Skeletal muscle tissue (tissue), 4 donors: ENCODE measurements around the gene PAFAH2. TPM values are rescaled to one million over a fixed set of nuclear protein-coding genes. Genes with fewer than 3 reads are reported as not detected.

ENCODE experiments used
- H3K27ac ChIP-seq: one replicate; pipeline ENCODE4 v1.7.0; 2013; ENCODE audit warnings: mild to moderate bottlenecking, low read depth, low read length, inconsistent platforms
- H3K27me3 ChIP-seq, 3 donors: one replicate each; pipeline ENCODE4 v1.7.0; 2013; ENCODE audit warnings: low read length in 3 of 3; ENCODE audit not compliant: control insufficient read depth in 3 of 3, insufficient read depth in 3 of 3
- H3K36me3 ChIP-seq, 3 donors: one replicate each; pipeline ENCODE4 v1.7.0; 2013; ENCODE audit warnings: low read length in 3 of 3; ENCODE audit not compliant: control insufficient read depth in 3 of 3, insufficient read depth in 3 of 3
- H3K4me1 ChIP-seq, 3 donors: one replicate each; pipeline ENCODE4 v1.7.0; 2013; ENCODE audit warnings: low read length in 3 of 3, mild to moderate bottlenecking in 3 of 3; ENCODE audit not compliant: control insufficient read depth in 3 of 3, insufficient read depth in 3 of 3
- H3K4me3 ChIP-seq, 3 donors: one replicate each; pipeline ENCODE4 v1.7.0; 2013; ENCODE audit warnings: low read length in 3 of 3
- H3K9ac ChIP-seq, 3 donors: one replicate each; pipeline ENCODE4 v1.7.0; 2013; ENCODE audit warnings: low read length in 3 of 3, mild to moderate bottlenecking in 3 of 3, moderate library complexity in 2 of 3, low read depth in 1 of 3
- H3K9me3 ChIP-seq, 3 donors: one replicate each; pipeline ENCODE4 v1.7.0; 2013; ENCODE audit warnings: low read length in 3 of 3; ENCODE audit not compliant: control insufficient read depth in 3 of 3
- total RNA-seq: library from RNA; depleted of rRNA; stranded (reverse); fragments of >200 nt; gene quantifications from one replicate; pipeline ENCODE4 v1.2.3, GENCODE V29; 2014
- donor health status: Osteomylitis.

PAFAH2 gene
- total RNA-seq: 33.9 TPM

- H3K27me3 ChIP-seq: no peaks in the 10 kb centered on the region
- H3K4me3 ChIP-seq: peak within 1 kb of the TSS; percentile 77 to 86 (median 82)
- no peaks in the 10 kb centered on the region for H3K36me3 ChIP-seq
- peak within 1 kb of the TSS; percentile 92 for H3K27ac ChIP-seq
- H3K9ac ChIP-seq: peak within 1 kb of the TSS; percentile 91 to 93 (median 91)
- H3K4me1 ChIP-seq: peaks cover 25 to 29% (median 27%) of the 10 kb centered on the region in 3 donors
- H3K9me3 ChIP-seq: no peaks in the 10 kb centered on the region
These were observed at the start of gene PAFAH2 for GRCh38 chr1:25997828-25998761. TSS of gene PAFAH2 (minus strand) at chr1:25998063. CDS start at chr1:25990816, 7,247 bp downstream.

GRCh38 chr1:26047278-26047874, 49.5 kb upstream of the PAFAH2 start:
- peaks cover 0 to 45% (median 42%) of the 10 kb centered on the region in 3 donors for H3K4me1 ChIP-seq
- peak overlapping the region; percentile 16 for H3K27ac ChIP-seq
- peak overlapping the region in 2 of 3 donors; percentile 33 to 59 for H3K9ac ChIP-seq
- peaks cover 8 to 22% (median 18%) of the 10 kb centered on the region in 3 donors for H3K27me3 ChIP-seq
- H3K4me3 ChIP-seq: no peak overlapping the region
- no peaks in the 10 kb centered on the region for H3K9me3 ChIP-seq
- H3K36me3 ChIP-seq: peaks cover 6 to 9% (median 6%) of the 10 kb centered on the region in 3 donors

GRCh38 chr1:26046246-26047095, 48.6 kb upstream of the PAFAH2 start:
- Histone ChIP-seq H3K9me3 (no peaks in the 10 kb centered on the region), H3K4me1 (peaks cover 0 to 43% (median 42%) of the 10 kb centered on the region in 3 donors), H3K4me3 (peak overlapping the region in 2 of 3 donors; percentile 54 to 56), H3K9ac (peak overlapping the region in 2 of 3 donors; percentile 59 to 74), H3K36me3 (peaks cover 0 to 4% (median 3%) of the 10 kb centered on the region in 3 donors), H3K27me3 (peaks cover 8 to 22% (median 18%) of the 10 kb centered on the region in 3 donors), H3K27ac (peak overlapping the region; percentile 16)

- no peaks in the 10 kb centered on the region for H3K36me3 ChIP-seq
- H3K9me3 ChIP-seq: no peaks in the 10 kb centered on the region
- H3K27me3 ChIP-seq: peaks cover 8 to 22% (median 18%) of the 10 kb centered on the region in 3 donors
- peak within 1 kb of the TSS in 2 of 3 donors; percentile 59 to 74 for H3K9ac ChIP-seq
- H3K4me3 ChIP-seq: peak within 1 kb of the TSS in 2 of 3 donors; percentile 54 to 56
- peak within 1 kb of the TSS; percentile 25 for H3K27ac ChIP-seq
- peaks cover 0 to 43% (median 42%) of the 10 kb centered on the region in 3 donors for H3K4me1 ChIP-seq
These were observed 47.9 kb upstream of the PAFAH2 start, which contains the start of gene SLC30A2 for GRCh38 chr1:26045722-26046245. TSS of gene SLC30A2 (minus strand) at chr1:26046118. CDS start at chr1:26045896, 222 bp downstream.

- Histone ChIP-seq H3K36me3 (no peaks in the 10 kb centered on the region), H3K27ac (peak overlapping the region; percentile 25), H3K4me1 (peaks cover 0 to 43% (median 39%) of the 10 kb centered on the region in 3 donors), H3K9ac (peak overlapping the region in 1 of 3 donors; percentile 74), H3K27me3 (peaks cover 8 to 22% (median 18%) of the 10 kb centered on the region in 3 donors), H3K9me3 (no peaks in the 10 kb centered on the region), H3K4me3 (peak overlapping the region in 1 of 3 donors; percentile 54)
These were observed 47.3 kb upstream of the PAFAH2 start for GRCh38 chr1:26044971-26045721.

GRCh38 chr1:26044414-26044813, 46.6 kb upstream of the PAFAH2 start:
- H3K4me3 ChIP-seq: no peak overlapping the region
- no peaks in the 10 kb centered on the region for H3K9me3 ChIP-seq
- H3K9ac ChIP-seq: no peak overlapping the region
- no peaks in the 10 kb centered on the region for H3K36me3 ChIP-seq
- peaks cover 8 to 22% (median 18%) of the 10 kb centered on the region in 3 donors for H3K27me3 ChIP-seq
- peaks cover 0 to 39% (median 35%) of the 10 kb centered on the region in 3 donors for H3K4me1 ChIP-seq
- H3K27ac ChIP-seq: no peak overlapping the region

GRCh38 chr1:26043765-26044164, 45.9 kb upstream of the PAFAH2 start:
- Histone ChIP-seq H3K27ac (no peak overlapping the region), H3K4me3 (no peak overlapping the region), H3K9ac (no peak overlapping the region), H3K27me3 (peaks cover 8 to 22% (median 18%) of the 10 kb centered on the region in 3 donors), H3K4me1 (peaks cover 0 to 43% (median 38%) of the 10 kb centered on the region in 3 donors), H3K36me3 (no peaks in the 10 kb centered on the region), H3K9me3 (no peaks in the 10 kb centered on the region)

GRCh38 chr1:26041978-26042377, 44.1 kb upstream of the PAFAH2 start:
- no peaks in the 10 kb centered on the region for H3K36me3 ChIP-seq
- peaks cover 7 to 61% (median 55%) of the 10 kb centered on the region in 3 donors for H3K4me1 ChIP-seq

More at GRCh38 chr1:26041978-26042377, 44.1 kb upstream of the PAFAH2 start:
- H3K9ac ChIP-seq: no peak overlapping the region
- H3K4me3 ChIP-seq: no peak overlapping the region
- no peak overlapping the region for H3K27ac ChIP-seq
- H3K9me3 ChIP-seq: no peaks in the 10 kb centered on the region
- peaks cover 8 to 20% (median 15%) of the 10 kb centered on the region in 3 donors for H3K27me3 ChIP-seq
